Activated naive CD4-positive, alpha-beta T cell treated with anti-CD3 and anti-CD28 coated beads, Interleukin-2, amount 50 U/mL, for 16 hours (primary cell): Measurements from ENCODE around the gene DNAJC6.

ENCODE experiments used
- DNase-seq: peaks from one replicate; pipeline ENCODE4 v3.0.0-alpha.2; 2020

The DNAJC6 gene

GRCh38 chr1:65297706-65298105 lies 11.6 kb upstream of the DNAJC6 start:
- DNase-seq: no peak

DNA sequence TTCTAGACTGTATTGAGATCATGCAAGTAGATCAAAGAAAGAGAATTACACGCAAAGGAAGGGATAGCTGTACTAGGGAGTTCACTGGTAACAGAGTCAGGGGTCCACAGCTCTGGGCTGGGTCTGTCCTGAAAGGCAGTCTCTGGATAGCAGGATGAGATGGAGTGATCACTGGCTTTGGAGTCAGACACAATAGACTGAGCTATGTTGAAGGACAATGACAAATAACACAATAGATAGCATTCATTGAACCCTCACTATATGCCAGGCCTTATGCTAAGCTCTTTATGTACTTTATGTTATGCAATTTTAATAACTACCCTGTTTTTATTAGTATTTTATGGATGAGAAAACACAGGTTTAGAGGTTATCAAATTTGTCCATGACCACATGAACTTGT lies 10.0 kb upstream of the DNAJC6 start:
- no peak for DNase-seq

- no peak for DNase-seq
These were observed 501 bp upstream of the DNAJC6 start for GRCh38 chr1:65308781-65309303.

DNA sequence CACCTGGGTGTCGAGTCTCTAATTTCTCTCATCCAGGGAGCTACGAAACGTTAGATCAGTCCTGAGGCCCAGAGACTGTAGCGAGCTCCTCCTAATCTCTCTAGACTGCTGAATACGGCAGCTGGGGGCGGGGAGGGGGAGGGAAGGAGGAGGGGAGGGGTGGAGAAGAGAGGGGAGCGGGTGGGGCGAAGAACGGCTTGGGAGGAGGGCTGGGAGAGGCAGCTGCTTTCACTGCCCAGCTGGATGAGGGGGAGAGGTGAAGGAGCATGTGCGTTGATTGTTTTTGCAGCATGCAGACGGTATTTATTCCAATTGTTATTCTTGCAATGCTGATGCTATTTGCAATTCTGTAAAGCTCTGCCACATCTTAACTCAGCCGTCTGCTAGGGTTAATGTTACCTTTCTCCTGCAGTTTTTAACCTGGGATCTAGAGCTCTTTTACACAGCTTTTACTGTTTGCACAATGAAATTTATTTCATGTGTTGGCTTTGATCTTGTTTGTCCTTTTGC lies 790 bp downstream of the DNAJC6 start:
- no peak for DNase-seq

DNA sequence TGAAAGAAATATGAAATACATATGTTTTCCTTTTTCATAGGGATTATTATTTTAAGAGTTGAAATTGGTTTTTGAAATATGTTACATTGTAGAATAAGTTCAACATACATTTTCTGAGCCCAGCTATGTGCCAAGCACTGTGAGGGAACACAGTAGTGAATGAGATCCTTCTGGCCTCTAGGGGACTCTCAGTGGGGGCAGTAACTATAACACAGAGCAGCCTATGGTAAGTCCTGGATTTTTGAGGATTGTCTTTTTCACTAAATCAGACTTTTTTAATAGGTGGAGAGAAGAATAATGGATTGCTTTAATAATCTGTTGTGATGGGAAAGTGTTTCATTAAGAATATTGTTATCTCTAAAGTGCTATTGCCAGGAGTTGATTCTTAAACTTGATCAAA lies 2.4 kb downstream of the DNAJC6 start:
- no peak for DNase-seq

DNA sequence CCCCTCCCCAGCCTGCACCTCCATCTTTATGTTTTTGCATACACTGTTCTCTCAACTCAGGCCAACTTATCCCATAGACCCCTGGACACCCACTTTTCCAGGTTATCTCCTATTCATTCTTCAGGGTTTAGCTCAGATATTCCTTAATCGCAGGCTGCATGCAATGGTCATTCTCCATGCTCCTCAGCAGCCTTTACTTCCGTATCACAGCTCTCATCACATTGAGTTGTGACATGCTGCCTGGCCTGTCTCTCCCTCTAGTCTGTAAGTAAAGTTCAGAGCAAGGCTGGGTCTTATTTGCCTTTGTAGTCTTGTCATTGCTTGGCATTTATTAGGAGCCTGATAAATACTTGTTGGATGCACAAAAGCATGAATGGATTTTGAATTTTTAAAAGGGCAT lies 6.9 kb downstream of the DNAJC6 start:
- no peak for DNase-seq

- no peak for DNase-seq
These were observed 8.7 kb downstream of the DNAJC6 start for GRCh38 chr1:65317866-65318653.

GRCh38 chr1:65319141-65319540 lies 9.8 kb downstream of the DNAJC6 start:
- DNase-seq: no peak

GRCh38 chr1:65319754-65320153 lies 10.4 kb downstream of the DNAJC6 start:
- DNase-seq: no peak

- no peak for DNase-seq
These were observed 12.5 kb downstream of the DNAJC6 start for GRCh38 chr1:65321879-65322278.

- no peak for DNase-seq
These were observed 13.9 kb downstream of the DNAJC6 start for GRCh38 chr1:65323246-65323645.

- DNase-seq: no peak
These were observed 20.7 kb downstream of the DNAJC6 start for GRCh38 chr1:65330021-65330420.

DNA sequence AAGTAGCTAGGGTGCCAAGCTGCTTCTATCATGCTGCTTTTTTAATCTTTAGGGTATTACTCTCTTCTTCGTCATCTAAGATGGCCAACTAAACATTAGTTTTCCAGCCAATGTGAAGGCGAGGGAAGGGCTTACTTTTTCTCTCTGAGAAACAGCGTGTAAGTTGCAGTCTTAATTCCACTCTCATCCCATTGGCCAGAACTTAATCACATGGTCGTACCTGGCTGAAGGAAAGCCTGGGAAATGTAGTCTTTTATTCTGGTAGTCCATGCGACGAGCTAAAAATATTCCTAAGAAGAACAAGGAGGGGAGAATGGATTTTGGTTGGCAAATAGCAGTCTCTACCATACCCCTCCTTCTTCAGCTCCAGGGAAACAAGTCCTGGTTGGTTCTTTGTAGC lies 21.5 kb downstream of the DNAJC6 start:
- no peak for DNase-seq

DNA sequence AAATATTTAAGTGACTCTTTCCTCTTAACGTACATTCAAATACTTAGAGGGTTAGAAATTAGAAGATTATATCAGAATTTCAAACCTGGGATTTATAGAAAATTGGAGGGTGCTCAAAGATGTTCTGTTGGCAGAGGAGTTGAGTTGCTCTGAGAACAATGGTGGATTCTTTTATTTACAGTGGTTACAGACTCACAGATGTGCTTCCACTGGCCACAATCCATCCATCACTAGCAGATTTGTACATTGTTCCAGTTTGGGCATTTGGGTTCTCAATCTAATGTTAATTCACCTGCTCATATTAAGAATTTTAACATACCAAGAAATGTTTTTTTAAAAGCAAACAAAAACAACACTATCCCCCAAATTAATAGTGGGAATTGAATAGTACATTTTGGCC lies 23.5 kb downstream of the DNAJC6 start:
- DNase-seq: no peak

GRCh38 chr1:65334081-65334480 lies 24.7 kb downstream of the DNAJC6 start:
- no peak for DNase-seq

GRCh38 chr1:65339866-65340468 lies 30.6 kb downstream of the DNAJC6 start:
- no peak for DNase-seq

- no peak for DNase-seq
These were observed 32.0 kb downstream of the DNAJC6 start for GRCh38 chr1:65341381-65341780.

DNA sequence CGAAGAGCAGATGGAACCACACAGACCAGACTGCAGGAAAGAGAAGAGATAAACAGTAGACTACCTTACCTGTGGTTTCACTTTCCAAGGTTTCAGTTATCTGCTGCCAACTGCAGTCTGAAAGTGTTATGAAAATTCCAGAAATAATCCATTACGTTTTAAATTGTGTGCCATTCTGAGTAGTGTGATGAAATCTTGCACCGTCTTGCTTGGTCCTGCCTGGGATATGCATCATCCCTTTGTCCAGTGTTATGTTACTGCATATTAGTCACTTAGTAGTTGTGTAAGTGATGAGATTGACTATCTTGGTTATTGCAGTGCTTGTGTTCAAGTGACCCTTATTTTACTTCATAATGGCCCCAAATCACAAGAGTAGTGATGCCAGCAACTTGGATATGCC lies 33.9 kb downstream of the DNAJC6 start:
- no peak for DNase-seq

- no peak for DNase-seq
These were observed 35.0 kb downstream of the DNAJC6 start for GRCh38 chr1:65344171-65344814.

- DNase-seq: no peak
These were observed 36.8 kb downstream of the DNAJC6 start for GRCh38 chr1:65346190-65346589.

DNA sequence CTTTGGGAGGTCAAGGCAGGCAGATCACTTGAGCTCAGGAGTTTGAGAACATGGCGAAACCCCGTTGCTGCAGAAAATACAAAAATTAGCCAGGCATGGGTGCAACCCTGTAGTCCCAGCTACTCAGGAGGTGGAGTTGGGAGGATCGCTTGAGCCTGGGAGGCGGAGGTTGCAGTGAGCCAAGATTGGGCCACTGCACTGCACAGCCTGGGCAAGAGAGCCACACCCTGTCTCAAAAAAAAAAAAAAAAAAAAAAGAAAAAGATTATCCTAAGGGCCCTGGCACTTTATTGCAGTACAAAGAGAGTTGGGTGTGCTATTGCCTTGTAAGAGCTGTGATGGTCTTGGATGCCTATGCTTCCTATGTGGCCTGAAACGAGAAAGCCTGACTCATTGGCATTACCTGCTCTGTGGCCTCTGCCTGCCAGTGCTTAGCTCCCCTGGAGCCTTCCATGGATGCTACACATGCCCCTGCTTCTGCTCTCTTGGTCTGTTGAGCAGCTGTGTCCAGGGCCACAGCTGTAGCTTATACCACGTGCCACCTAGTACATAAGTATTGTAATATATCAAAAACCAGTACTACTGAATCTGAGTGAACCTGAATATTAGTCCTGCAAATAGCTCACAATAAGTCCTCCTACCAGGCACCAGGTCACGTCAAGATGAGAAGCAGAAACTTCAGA lies 45.8 kb downstream of the DNAJC6 start:
- no peak for DNase-seq

- DNase-seq: no peak
These were observed 48.1 kb downstream of the DNAJC6 start for GRCh38 chr1:65357291-65357960.

GRCh38 chr1:65359888-65360287 lies 50.5 kb downstream of the DNAJC6 start:
- DNase-seq: no peak
